A549 (cell line): ENCODE data around the gene EVC2. TPM values are rescaled to one million over a fixed set of nuclear protein-coding genes. Genes with fewer than 3 reads are reported as not detected.

ENCODE experiments used
- ATAC-seq, 2 experiments: fragments of 200-7000 bp in 1 of 2; fragments of >200 bp in 1 of 2; cut with Nextera tagmentation in 1 of 2; cut with Tn5 transposase in 1 of 2; 3 replicates each; pipeline versions ENCODE4 v1.8.0 to v1.9.1; 2018 to 2020; ENCODE audit warnings: mild to moderate bottlenecking in 1 of 2, moderate library complexity in 1 of 2
- CTCF ChIA-PET: fragments of 300-600 bp; sonication (Branson Sonifier 250); formaldehyde crosslinking; extraction: SDS; loops from one replicate; lab custom pipeline; 2021; ENCODE audit warnings: antibody characterized with exemption, inconsistent platforms; lab: Yijun Ruan, JAX
- POLR2A ChIA-PET: fragments of 350-600 bp; formaldehyde crosslinking; extraction: SDS; loops from one replicate; lab custom pipeline; 2021; ENCODE audit warnings: antibody characterized with exemption, inconsistent platforms; lab: Yijun Ruan, JAX
- DNase-seq, 2 experiments: peaks; one replicate each; pipeline versions ENCODE4 v3.0.0 to v3.0.0-alpha.2; 2011 to 2016; ENCODE audit warnings: low read depth in 1 of 2, low spot score in 1 of 2
- FAIRE-seq: peaks from 2 replicates; lab custom pipeline; 2011; peaks lifted over from hg19 to GRCh38; lab: Jason Lieb, UNC
- H3K27ac ChIP-seq, 2 experiments: fragments of >200 bp; sonication (Bioruptor Twin); formaldehyde crosslinking; 3 replicates each; pipeline ENCODE4 v1.5.1; 2016 to 2017
- H3K4me1 ChIP-seq: fragments of >200 bp; sonication (Bioruptor Twin); formaldehyde crosslinking; 3 replicates; pipeline ENCODE4 v1.6.1; 2016
- H3K4me2 ChIP-seq: fragments of >200 bp; sonication (Bioruptor Twin); formaldehyde crosslinking; 3 replicates; pipeline ENCODE4 v1.6.1; 2016
- H3K4me3 ChIP-seq: fragments of >200 bp; sonication (Bioruptor Twin); formaldehyde crosslinking; 3 replicates; pipeline ENCODE4 v1.5.1; 2016
- H3K9me3 ChIP-seq: fragments of >200 bp; sonication (Bioruptor Twin); formaldehyde crosslinking; 3 replicates; pipeline ENCODE4 v1.6.1; 2016
- BHLHE40 ChIP-seq: IDR thresholded peaks from 2 replicates; pipeline ENCODE4 v1.6.1; 2012; ENCODE audit warnings: low read depth, low read length, inconsistent platforms
- CHD2 ChIP-seq: fragments of 150-350 bp; IDR thresholded peaks from 2 replicates; pipeline ENCODE4 v1.6.1; 2014; ENCODE audit warnings: low read length; ENCODE audit not compliant: partially characterized antibody
- CHD4 ChIP-seq: fragments of 200-600 bp; sonication (generic); IDR thresholded peaks from 2 replicates; pipeline ENCODE4 v1.6.1; 2016; ENCODE audit warnings: antibody characterized with exemption, mild to moderate bottlenecking, borderline replicate concordance
- CTCF ChIP-seq: fragments of >200 bp; sonication (Bioruptor Twin); formaldehyde crosslinking; IDR thresholded peaks from 3 replicates; pipeline ENCODE4 v1.5.1; 2016
- E2F6 ChIP-seq: IDR thresholded peaks from 2 replicates; pipeline ENCODE4 v1.6.1; 2012; ENCODE audit warnings: low read depth, borderline replicate concordance
- FOXS1 ChIP-seq: fragments of 250-450 bp; sonication (Bioruptor Pico); IDR thresholded peaks from 2 replicates; pipeline ENCODE4 v1.5.0; 2020; ENCODE audit warnings: mild to moderate bottlenecking, moderate library complexity
- HES2 ChIP-seq: fragments of >200 bp; sonication (Bioruptor Twin); formaldehyde crosslinking; IDR thresholded peaks from 2 replicates; pipeline ENCODE4 v1.6.1; 2016
- MAFK ChIP-seq: fragments of 450-650 bp; IDR thresholded peaks from 2 replicates; pipeline ENCODE4 v1.6.1; 2014; ENCODE audit not compliant: partially characterized antibody
- NFE2L2 ChIP-seq: fragments of 150-350 bp; conservative IDR thresholded peaks from 2 replicates; pipeline ENCODE4 v1.6.1; 2014; ENCODE audit warnings: low read length
- NPAS2 ChIP-seq: fragments of 250-450 bp; sonication (Bioruptor Pico); IDR thresholded peaks from 2 replicates; pipeline ENCODE4 v1.8.0; 2022; ENCODE audit warnings: mild to moderate bottlenecking, moderate library complexity, borderline replicate concordance
- PHF8 ChIP-seq: fragments of 200-600 bp; sonication (generic); IDR thresholded peaks from 2 replicates; pipeline ENCODE4 v1.6.1; 2016; ENCODE audit warnings: low read depth, mild to moderate bottlenecking, antibody characterized with exemption, moderate library complexity, borderline replicate concordance
- RARB ChIP-seq: fragments of 250-450 bp; sonication (Bioruptor Pico); IDR thresholded peaks from 2 replicates; pipeline ENCODE4 v1.8.0; 2021; ENCODE audit warnings: mild to moderate bottlenecking, moderate library complexity
- RCOR1 ChIP-seq: fragments of 150-350 bp; IDR thresholded peaks from 2 replicates; pipeline ENCODE4 v1.6.1; 2014; ENCODE audit warnings: antibody characterized with exemption, low read length, low read depth
- TFCP2L1 ChIP-seq: fragments of 250-450 bp; sonication (Bioruptor Pico); IDR thresholded peaks from 2 replicates; pipeline ENCODE4 v1.5.0; 2021; ENCODE audit warnings: mild to moderate bottlenecking
- USF2 ChIP-seq: fragments of 450-650 bp; IDR thresholded peaks from 2 replicates; pipeline ENCODE4 v1.6.1; 2014; ENCODE audit warnings: antibody characterized with exemption
- ZC3H11A ChIP-seq: fragments of 450-650 bp; IDR thresholded peaks from 2 replicates; pipeline ENCODE4 v1.6.1; 2014; ENCODE audit warnings: antibody characterized with exemption, mild to moderate bottlenecking
- WGBS: methylation state at CpG from one replicate; pipeline ENCODE4 v1.1.6; 2017; ENCODE audit errors: missing lambda C conversion rate; 5-methylcytosine and 5-hydroxymethylcytosine counted together
- polyA plus RNA-seq, 4 experiments: library from polyadenylated mRNA; depleted of rRNA in 3 of 4; stranded (reverse); fragments of >200 nt; fragmentation: RNase III in 1 of 4; extraction: RNeasy Plus Mini Kit Qiagen cat#74134 plus additional on column Dnase treatment in 1 of 4; gene quantifications; 2 replicates in 3 of 4; 3 replicates in 1 of 4; pipeline ENCODE4 v1.2.3, GENCODE V29; 2011 to 2017

The EVC2 gene
- polyA plus RNA-seq, 2 of the 4 experiments (the other 2 are of a cell fraction): 0.96 to 1.5 TPM

- TF ChIP-seq NFE2L2 (no peak), CHD2 (no peak)
- TF ChIP-seq, all 56 proteins: peak for 0
Measured at GRCh38 chr4:5562476-5562875, 145.9 kb downstream of the EVC2 start (continued).

- no peak for FAIRE-seq
- CTCF ChIA-PET: no interaction called here
Measured at GRCh38 chr4:5561286-5561685, 147.1 kb downstream of the EVC2 start.

GRCh38 chr4:5558502-5558901 lies 149.9 kb downstream of the EVC2 start:
- POLR2A ChIA-PET: no interaction called here
- TF ChIP-seq MAFK (peak; percentile 5), ZC3H11A (no peak)

More at GRCh38 chr4:5561286-5561685, 147.1 kb downstream of the EVC2 start:
- no peaks in the 10 kb centered on the region for H3K9me3 ChIP-seq
- no peak overlapping the region for H3K4me3 ChIP-seq
- DNase-seq (no peak), ATAC-seq (no peak)
- no peak for TF ChIP-seq FOXS1 (CRISPR knock-in tag)
- no peak for TF ChIP-seq CTCF
- TF ChIP-seq CHD4: no peak
- no peak for TF ChIP-seq RCOR1
- no peak for TF ChIP-seq PHF8
- TF ChIP-seq BHLHE40: no peak
- TF ChIP-seq RARB (CRISPR knock-in tag): no peak
- TF ChIP-seq TFCP2L1: no peak
- TF ChIP-seq HES2: no peak
- no peak overlapping the region for H3K4me2 ChIP-seq
- H3K27ac ChIP-seq: no peak overlapping the region
- POLR2A ChIA-PET: no interaction called here
- 76% methylated on average over 4 of the region's 4 CpGs for WGBS
- no peaks in the 10 kb centered on the region for H3K4me1 ChIP-seq

GRCh38 chr4:5554376-5554775 lies 154.0 kb downstream of the EVC2 start:
- POLR2A ChIA-PET: no interaction called here
- no peaks in the 10 kb centered on the region; the same call in 2 of the 3 replicates for H3K9me3 ChIP-seq
- no peak for FAIRE-seq
- CTCF ChIA-PET: no interaction called here
- H3K27ac ChIP-seq: no peak overlapping the region
- no peak for ATAC-seq
- DNase-seq: no peak
- no peak overlapping the region for H3K4me2 ChIP-seq
- no peaks in the 10 kb centered on the region for H3K4me1 ChIP-seq
- H3K4me3 ChIP-seq: no peak overlapping the region
- no peak for TF ChIP-seq USF2

More at GRCh38 chr4:5558502-5558901, 149.9 kb downstream of the EVC2 start:
- Histone ChIP-seq H3K9me3 (no peaks in the 10 kb centered on the region), H3K4me3 (no peak overlapping the region), H3K4me2 (no peak overlapping the region), H3K4me1 (no peaks in the 10 kb centered on the region), H3K27ac (no peak overlapping the region)
- CTCF ChIA-PET: no interaction called here
- no peak for ATAC-seq
- FAIRE-seq: no peak
- WGBS: 13% methylated on average over 1 of the region's 1 CpG
- DNase-seq: no peak

- DNase-seq: no peak
- 89% methylated on average over 5 of the region's 5 CpGs for WGBS
- CTCF ChIA-PET: no interaction called here
- no peak for ATAC-seq
- Histone ChIP-seq H3K4me2 (no peak overlapping the region), H3K4me1 (no peaks in the 10 kb centered on the region), H3K27ac (no peak overlapping the region), H3K4me3 (no peak overlapping the region), H3K9me3 (no peaks in the 10 kb centered on the region; the same call in 2 of the 3 replicates)
- no peak for FAIRE-seq
- TF ChIP-seq NPAS2 (no peak), TFCP2L1 (no peak), E2F6 (no peak), HES2 (no peak)
- POLR2A ChIA-PET: no interaction called here
Measured at GRCh38 chr4:5553801-5554200, 154.6 kb downstream of the EVC2 start.
